ENCODE data around the gene DEAF1. TPM values are rescaled to one million over a fixed set of nuclear protein-coding genes. Genes with fewer than 3 reads are reported as not detected.
A peak's percentile ranks its signal among the peaks of the same experiment; 100 is the strongest.

Gene DEAF1
- total and polyA plus RNA-seq, 9 of the 15 experiments (the other 6 are each of a cell fraction or from before 2014, with no cell fraction given), result 2.0 to 69.1 (median 26.8) TPM

DNA sequence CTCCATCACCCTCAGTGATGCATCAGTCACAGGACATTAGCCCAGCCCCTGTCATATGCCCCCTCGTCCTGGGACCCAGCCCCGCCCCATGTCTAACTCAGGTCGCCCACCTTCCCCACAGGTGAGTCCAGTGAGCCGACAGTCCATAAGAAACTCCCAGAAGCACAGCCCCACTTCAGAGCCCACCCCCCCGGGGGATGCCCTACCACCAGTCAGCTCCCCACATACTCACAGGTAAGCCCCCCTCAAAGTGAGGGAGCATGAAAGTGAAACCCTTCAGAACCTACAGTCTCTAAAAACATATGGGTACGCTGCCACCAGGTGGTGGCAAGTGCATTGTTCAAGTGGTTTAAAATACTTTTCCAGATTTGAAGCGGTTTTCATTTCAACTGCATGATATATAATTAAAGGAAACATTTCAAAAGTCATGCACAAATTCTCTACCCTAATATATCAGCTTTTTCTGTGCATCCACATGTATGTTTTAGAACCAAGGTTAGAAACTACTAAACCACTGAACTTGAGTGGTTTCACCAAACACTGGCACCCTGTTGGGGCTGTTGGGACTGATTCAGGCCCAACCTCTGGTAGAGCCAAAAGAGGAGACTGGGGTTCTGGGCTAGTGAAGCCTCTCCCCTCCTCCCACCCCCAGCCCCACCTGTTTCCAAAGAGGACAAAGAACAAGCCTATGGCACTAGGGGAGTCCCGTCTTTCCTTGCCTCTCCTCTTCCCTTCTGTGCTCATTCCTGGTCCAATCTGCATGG lies 28.3 kb upstream of the DEAF1 start (continued):
- TF ChIP-seq, protein P1, sequence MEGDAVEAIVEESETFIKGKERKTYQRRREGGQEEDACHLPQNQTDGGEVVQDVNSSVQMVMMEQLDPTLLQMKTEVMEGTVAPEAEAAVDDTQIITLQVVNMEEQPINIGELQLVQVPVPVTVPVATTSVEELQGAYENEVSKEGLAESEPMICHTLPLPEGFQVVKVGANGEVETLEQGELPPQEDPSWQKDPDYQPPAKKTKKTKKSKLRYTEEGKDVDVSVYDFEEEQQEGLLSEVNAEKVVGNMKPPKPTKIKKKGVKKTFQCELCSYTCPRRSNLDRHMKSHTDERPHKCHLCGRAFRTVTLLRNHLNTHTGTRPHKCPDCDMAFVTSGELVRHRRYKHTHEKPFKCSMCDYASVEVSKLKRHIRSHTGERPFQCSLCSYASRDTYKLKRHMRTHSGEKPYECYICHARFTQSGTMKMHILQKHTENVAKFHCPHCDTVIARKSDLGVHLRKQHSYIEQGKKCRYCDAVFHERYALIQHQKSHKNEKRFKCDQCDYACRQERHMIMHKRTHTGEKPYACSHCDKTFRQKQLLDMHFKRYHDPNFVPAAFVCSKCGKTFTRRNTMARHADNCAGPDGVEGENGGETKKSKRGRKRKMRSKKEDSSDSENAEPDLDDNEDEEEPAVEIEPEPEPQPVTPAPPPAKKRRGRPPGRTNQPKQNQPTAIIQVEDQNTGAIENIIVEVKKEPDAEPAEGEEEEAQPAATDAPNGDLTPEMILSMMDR (IDR thresholded peaks at IDR 0.05 in 2 of 3, conservative IDR thresholded peaks at IDR 0.05 in 1 of 3; ENCODE audit: insufficient read depth in 2 of 3, low read depth in 1 of 3, low read length in 3 of 3), result peak; percentile 55 to 73 (median 59)
- TF ChIP-seq ZFP36 (IDR thresholded peaks at IDR 0.05; ENCODE audit: low read depth, low read length, partially characterized antibody) (peak; percentile 46), RAD21 (CRISPR knock-in tag; conservative IDR thresholded peaks at IDR 0.05 in 1 of 2, IDR thresholded peaks at IDR 0.05 in 1 of 2) (peak; percentile 58 to 73)
- TF ChIP-seq, protein P2, sequence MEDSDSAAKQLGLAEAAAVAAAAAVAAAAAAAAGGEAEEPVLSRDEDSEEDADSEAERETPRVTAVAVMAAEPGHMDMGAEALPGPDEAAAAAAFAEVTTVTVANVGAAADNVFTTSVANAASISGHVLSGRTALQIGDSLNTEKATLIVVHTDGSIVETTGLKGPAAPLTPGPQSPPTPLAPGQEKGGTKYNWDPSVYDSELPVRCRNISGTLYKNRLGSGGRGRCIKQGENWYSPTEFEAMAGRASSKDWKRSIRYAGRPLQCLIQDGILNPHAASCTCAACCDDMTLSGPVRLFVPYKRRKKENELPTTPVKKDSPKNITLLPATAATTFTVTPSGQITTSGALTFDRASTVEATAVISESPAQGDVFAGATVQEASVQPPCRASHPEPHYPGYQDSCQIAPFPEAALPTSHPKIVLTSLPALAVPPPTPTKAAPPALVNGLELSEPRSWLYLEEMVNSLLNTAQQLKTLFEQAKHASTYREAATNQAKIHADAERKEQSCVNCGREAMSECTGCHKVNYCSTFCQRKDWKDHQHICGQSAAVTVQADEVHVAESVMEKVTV (CRISPR knock-in tag; IDR thresholded peaks at IDR 0.05), result 0 out of 2 replicates have a peak, but pooled peaks have one; percentile 31
- TF ChIP-seq, protein P3, sequence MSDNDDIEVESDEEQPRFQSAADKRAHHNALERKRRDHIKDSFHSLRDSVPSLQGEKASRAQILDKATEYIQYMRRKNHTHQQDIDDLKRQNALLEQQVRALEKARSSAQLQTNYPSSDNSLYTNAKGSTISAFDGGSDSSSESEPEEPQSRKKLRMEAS (CRISPR knock-in tag; IDR thresholded peaks at IDR 0.05), result no peak
